SU-DHL-6 (cell line): ENCODE data around the gene SLC22A13.

ENCODE experiments used
- CTCF ChIP-seq: fragments of 200-600 bp; sonication (generic); IDR thresholded peaks from one replicate; pipeline ENCODE4 v1.5.1; 2017; ENCODE audit warnings: antibody characterized with exemption, mild to moderate bottlenecking, low read length, moderate library complexity; ENCODE audit not compliant: insufficient read depth, poor library complexity, severe bottlenecking
- EZH2phosphoT487 ChIP-seq: fragments of 200-600 bp; sonication (generic), shearing (Covaris generic); conservative IDR thresholded peaks from 2 replicates; pipeline ENCODE4 v1.6.1; 2018; ENCODE audit warnings: mild to moderate bottlenecking, antibody characterized with exemption, low read length, moderate library complexity, mixed read lengths

GRCh38 chr3:38313263-38313662 is 47.7 kb downstream of the SLC22A13 start:
- no peak for TF ChIP-seq CTCF
- TF ChIP-seq EZH2phosphoT487, result no peak
